Neural progenitor cell (in vitro differentiated cells): ENCODE measurements around the gene PCDHGA5.

Experiments used
- EZH2 ChIP-seq: fragments of 200-600 bp; sonication (generic); IDR thresholded peaks from 2 replicates; pipeline ENCODE4 v1.6.1; 2017; ENCODE audit warnings: antibody characterized with exemption, mild to moderate bottlenecking, moderate library complexity
- EZH2phosphoT487 ChIP-seq: fragments of 200-600 bp; sonication (generic); IDR thresholded peaks from 2 replicates; pipeline ENCODE4 v1.6.1; 2017; ENCODE audit warnings: antibody characterized with exemption
- TF ChIP-seq, protein P1 (sequence below): fragments of 200-600 bp; sonication (generic); IDR thresholded peaks from 2 replicates; pipeline ENCODE4 v1.5.1; 2017; ENCODE audit warnings: antibody characterized with exemption, mild to moderate bottlenecking

- TF ChIP-seq, protein P1, sequence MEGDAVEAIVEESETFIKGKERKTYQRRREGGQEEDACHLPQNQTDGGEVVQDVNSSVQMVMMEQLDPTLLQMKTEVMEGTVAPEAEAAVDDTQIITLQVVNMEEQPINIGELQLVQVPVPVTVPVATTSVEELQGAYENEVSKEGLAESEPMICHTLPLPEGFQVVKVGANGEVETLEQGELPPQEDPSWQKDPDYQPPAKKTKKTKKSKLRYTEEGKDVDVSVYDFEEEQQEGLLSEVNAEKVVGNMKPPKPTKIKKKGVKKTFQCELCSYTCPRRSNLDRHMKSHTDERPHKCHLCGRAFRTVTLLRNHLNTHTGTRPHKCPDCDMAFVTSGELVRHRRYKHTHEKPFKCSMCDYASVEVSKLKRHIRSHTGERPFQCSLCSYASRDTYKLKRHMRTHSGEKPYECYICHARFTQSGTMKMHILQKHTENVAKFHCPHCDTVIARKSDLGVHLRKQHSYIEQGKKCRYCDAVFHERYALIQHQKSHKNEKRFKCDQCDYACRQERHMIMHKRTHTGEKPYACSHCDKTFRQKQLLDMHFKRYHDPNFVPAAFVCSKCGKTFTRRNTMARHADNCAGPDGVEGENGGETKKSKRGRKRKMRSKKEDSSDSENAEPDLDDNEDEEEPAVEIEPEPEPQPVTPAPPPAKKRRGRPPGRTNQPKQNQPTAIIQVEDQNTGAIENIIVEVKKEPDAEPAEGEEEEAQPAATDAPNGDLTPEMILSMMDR, result peak; percentile 41
- TF ChIP-seq EZH2 (no peak), EZH2phosphoT487 (no peak)
Measured at GRCh38 chr5:141412854-141413539, 49.0 kb downstream of the PCDHGA5 start, which contains the start of gene PCDHGA10.
